ENCODE data around the gene AVPR2.

The AVPR2 gene

DNA sequence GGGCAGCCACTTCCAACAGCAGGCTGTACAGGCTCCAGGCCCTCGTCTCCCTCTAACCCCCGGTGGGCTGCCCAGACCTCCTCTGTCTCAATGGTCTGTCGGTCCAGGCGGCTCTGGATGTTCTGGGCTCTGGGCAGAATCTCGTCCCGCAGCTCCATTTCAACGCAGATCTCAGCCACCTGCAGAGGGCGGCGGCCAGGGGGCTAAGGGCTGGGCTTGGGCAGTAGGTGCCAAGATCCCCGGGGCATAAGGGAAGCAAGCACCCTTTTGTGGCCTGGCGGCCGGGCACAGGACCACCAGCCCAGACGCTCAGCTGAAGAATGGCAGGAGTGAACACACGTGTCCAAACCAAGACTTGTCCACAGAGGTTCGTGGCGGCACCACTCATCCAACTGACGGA, 9.2 kb downstream of the AVPR2 start:
- DNase-seq (ENCODE audit: low read depth): no peak

DNA sequence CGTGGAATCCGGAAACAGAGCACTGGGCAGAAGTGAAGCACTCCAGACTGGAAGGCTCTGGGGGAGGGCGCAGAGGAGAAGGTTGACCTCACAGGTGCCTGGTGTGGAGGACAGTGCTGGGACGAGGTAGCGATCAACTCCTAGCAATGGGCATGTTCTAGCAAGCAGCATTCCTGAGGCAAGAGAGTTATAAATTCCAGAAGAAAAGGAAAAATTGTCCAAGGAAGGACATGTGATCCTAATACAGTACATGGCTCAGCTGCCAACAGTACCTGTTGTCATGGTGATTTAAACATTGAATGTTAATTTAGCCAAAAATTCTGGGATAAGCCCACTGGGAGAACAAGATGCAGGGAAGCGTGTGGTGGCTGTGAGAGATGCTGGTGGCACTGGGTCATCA, 13.4 kb downstream of the AVPR2 start:
- no peak for DNase-seq (ENCODE audit: low read depth)

DNA sequence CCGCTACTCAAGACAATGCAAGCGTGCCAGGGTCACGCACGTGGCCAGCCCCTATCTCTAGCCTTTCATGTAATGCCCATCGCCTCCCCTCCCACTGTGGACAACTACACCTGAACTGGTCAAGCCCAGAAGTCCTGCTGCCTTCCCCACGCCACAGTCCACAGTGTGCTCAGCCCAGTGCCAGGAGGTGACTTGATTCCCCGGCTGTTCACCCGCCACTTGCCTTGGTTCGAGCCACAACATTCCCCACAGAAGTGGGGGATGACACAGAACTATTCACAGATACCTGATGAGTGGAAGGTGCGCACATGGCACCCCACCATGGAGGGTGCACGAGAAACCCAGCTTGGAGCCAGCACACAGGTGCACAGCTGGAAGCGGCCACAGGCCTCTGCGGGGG, 14.8 kb downstream of the AVPR2 start:
- no peak for DNase-seq (ENCODE audit: low read depth)

DNA sequence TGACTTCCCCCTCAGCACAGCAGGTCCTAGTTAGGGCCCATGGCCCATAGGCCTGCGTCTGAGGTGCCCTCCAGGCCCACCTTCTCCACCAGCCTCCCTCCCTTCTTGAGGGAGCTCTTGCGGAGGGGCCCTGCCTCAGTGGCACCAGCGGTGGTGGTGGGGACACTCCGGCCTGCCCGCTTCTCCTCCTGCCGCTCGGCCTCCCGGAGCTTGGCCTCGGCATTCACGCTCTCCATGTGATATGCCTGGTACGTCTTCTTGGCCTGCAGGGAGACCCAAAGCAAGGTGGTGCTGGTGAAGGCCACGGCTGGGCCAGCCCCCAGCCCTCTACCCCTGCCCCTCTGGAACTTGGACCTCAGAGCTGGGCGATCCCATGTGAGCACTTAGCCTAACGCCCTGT, 16.1 kb downstream of the AVPR2 start:
- no peak for DNase-seq (ENCODE audit: low read depth)

DNA sequence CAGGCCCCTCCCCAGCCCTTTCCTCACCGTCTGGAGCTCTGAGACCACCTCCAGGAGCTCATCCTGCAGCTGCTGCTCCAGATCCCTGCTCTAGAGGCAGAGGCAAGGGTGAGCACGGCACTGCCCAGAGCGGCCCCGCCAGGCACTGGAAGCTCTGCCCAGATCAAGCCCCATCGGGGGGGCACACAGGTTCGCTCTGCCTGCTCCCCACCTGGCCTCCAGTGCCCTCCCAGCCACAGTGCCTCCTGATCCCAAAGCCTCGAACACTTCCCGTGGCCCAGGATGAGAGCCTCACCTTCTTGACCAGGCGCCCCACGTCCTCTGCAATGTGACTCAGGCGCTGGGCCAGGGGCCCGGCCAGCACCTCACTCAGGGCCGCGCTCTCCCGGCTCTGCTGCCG, 16.6 kb downstream of the AVPR2 start:
- DNase-seq (ENCODE audit: low read depth): no peak

DNA sequence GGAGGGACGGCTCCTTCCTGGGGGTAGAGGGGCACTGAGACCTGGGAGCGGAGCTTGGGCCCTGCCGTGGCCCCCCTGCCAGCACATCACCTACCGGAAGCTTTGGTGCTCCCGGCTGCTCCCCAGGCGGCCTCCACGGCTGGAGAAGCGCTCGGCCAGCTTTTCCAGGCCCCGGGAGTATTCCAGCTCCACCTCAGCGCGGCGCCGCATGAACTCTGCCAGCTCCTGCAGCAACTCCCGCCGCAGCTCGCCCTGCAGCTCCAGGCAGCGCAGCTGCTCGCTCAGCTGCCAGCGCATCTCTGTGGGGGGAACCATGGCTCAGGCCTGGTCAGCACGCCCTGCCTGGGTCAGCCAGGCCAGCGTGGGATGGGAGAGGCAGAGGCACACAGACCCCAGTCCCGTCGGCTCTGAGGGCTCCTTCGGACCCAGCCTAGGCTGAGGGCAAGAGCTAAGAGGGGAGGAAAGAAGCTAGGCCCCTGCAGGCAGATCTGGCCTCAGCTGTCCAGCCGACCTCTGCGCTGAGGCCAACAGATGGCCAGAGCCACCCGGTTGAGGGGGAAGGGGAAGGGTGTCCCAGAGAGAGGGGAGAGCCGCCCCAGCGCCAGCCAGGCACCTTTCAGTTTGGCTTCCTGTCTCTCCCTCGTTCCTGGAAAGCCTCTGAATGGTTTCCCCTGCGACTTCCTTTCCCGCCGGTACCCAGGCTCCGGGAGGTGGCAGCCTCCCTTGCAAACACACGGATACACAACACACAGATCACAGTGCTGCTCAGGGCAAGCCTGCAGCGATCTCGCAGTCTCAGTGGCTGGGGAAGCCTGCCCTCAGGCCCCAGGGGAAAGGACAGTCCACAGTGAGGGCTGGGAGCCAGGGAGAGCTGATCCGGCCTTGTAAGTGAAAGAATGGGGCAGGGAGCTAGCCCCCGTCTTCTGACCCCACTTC, 17.3 kb downstream of the AVPR2 start:
- DNase-seq (ENCODE audit: low read depth): no peak

DNA sequence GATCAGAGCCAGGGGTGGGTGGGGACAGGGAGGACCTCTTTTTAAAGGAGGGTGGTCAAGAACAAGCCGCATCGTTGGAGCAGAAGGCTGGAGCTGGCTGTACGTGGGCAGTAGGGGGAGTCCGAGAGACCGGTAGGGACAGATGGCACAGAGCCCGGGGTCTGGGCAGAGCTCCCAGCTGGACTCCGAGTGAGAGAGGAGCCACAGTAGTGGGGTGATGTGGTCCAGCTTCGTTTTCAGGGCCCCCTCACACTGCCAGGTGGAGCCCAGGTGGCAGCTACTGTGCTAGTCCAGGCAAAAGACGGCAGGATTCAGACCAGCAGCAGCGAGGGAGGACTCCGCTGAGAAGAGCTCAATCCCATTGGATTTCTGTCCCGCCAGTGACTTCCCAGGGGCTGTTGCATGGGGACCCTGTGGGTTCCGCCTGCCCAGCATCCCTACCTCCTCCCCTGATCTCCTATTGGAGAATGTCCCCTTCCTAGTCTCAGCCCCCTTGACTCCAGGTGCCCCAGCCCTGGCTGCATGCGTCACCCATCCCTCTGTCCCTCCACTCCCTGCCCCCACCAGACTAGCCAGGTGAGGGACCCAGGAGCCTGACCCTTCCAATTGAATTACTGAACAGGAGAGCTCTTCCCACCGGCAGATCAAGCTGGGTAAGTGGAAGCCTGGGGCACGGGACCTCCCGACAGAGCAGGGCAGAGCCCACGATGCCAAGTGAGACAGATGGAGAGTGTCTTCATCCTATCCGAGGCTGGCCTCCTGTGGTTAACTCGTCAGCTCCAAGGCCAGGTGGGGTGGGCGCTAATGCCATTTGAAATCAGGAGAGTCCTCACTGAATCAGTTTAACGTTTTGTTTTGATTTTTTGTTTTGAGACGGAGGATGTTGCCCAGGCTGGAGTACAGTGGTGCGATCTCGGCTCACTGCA, 18.7 kb downstream of the AVPR2 start:
- peak; percentile 35 for DNase-seq (ENCODE audit: low read depth)

DNA sequence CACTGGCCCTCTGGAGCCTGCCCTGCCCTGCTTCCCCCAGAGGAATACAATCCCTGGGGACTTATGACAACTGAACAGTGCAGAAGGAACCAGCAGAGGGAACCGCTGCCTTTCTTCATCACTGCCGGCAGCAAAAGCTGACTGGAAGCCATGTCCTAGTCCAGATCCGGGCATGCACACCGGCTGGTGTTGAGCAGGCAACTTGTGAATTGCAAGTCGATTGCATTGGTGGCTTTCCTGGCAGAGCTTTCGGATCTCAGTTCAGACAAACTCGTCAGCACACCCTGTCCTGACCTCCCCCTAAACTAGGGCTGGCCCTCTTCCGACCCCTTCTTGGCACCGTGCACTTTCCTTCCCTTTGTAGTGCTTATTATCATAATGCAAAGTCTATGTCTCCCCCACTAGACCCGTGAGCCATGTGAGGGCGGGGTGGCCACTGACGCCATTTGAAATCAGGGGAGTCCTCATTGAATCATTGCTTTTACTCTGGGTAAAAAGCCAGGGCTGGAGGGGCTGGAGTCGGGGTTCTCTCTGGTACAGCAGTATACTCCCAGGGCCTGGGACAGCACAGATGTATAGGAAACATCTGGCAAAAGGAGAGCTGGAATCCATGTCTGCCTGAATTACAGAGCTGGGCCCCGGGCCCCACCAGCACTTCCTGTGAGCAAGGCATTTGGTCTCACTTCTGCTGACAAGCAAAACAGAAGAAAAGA, 19.8 kb downstream of the AVPR2 start:
- DNase-seq (ENCODE audit: low read depth): peak; percentile 19

DNA sequence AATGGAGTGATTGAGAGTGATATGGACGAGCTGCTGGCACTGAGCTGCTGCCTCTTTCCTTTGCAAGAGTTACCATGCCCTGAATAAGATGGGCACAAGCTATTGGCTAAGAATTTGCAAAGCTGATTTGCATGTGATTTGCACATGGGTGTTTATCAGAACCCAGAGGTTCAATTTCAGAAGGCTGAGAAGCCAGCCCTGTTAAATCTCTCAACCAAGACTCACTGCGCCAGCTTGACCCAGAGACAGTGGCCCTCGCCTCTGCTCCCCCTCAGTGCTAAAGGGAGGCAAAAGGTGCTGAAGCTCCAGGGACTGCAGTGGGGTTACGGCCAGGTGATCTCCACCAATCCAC, 20.9 kb downstream of the AVPR2 start:
- DNase-seq (ENCODE audit: low read depth): no peak

DNA sequence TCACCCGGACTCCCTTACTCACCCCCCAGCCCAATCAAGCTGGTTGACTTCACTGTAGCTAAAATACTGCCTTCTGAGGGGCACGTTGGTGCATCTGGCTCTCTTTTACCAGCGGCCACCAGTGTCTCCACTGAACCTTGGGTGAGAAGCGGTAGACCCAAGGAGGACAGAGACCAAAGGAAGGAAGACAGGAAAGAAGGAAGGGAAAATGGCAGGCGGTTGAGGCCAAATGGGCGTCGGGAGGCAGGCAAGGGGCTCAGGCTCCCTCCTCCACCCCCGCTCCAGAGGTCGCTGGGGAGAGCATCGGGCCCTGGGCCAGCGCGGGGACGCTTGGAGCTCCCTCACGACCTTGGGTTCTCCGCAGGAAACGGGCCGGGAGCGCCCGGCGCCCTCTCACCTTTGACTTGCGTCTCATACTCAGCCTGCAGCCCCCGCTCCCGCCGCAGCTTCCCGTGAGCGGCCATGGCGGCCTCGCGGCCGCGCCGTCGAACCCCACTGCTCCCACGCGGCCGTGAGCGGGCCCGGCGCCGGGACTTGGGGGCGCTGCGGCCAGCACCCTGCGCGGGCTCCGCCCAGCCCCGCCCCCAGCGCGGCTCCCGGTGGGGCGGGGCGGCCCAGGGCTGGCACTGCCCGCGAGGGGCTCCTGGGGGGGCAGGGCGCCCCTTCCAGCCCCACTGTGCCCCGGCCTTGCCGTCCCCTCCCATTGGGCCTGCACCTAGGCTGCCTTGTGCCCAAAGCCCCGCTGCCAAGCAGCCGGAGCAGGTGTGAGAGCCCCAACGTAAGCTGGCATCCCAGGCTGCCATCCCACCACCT, 21.5 kb downstream of the AVPR2 start, which contains the start of gene ARHGAP4:
Gene ARHGAP4 (minus strand): TSS at position 526 of the 813 bp plus-strand sequence. CDS start 62 bp downstream, at position 464.
- no peak for DNase-seq (ENCODE audit: low read depth)

DNA sequence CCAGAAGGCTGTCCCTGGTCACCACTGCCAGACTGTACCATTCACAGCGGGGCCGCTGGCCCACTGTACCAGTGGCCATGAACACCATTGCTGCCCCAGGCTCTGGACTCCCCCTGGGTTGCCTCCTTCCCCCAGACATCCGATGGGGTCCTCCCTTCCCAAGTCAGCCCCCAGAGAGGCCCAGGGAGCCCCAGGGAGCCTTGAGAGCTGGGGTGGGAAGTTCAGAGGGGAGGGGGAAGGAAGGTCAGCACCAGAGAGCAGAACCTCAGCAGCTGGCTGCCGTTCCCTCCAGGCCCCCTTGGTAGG, 22.0 kb downstream of the AVPR2 start:
- DNase-seq (ENCODE audit: low read depth): no peak

DNA sequence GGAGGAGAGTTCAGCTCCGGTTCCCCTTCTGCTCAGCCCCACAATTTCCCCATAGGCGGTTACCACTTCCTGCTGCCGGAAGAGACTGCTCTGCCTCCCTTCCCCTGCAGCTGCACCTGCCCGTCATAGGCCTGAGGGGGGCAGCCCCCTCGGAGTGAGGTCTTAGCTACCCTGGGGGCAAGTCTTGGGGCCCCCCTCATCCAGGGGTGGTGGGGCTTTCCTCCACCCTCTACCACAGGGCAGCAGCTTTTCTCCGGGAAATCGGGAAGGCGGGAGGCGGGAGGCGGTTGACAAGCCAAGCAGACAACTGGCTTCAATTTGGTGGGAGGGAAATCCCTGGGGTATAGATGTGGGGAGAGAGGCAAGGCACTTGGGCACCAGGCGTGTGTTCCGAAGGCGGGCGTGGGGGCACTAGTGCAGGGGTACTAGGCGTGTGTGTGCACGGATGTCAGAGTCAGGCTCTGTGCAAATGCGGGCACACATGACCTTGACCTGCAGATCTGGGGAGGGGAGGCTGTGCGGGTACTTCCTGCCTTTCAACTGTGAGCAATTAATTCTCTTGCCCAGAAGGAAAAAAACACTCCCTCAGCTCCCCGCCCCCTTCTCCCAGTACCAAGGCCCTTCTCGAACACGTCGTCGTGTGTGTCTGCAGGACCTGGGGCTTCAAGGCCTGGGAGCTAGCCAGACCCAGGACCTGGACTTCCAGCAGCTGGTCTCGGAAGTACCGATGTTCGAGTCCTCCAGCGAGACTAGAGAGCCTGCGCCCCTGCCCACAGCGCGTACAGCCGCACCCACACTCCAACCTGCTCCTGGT, 22.6 kb downstream of the AVPR2 start:
- DNase-seq (ENCODE audit: low read depth): no peak

DNA sequence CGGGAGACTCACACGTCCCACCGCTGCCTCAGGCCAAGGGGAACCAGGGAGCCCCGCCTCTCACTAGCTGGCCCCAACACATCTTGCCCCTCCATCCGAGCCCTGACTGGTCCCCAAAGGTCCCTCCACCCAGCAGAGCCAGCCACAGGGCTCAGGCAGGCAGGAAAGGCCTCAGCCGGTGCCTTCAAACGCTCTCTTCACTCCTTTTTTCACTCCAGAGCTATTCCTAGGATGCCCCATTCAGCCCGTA, 23.1 kb downstream of the AVPR2 start:
- DNase-seq (ENCODE audit: low read depth): no peak

DNA sequence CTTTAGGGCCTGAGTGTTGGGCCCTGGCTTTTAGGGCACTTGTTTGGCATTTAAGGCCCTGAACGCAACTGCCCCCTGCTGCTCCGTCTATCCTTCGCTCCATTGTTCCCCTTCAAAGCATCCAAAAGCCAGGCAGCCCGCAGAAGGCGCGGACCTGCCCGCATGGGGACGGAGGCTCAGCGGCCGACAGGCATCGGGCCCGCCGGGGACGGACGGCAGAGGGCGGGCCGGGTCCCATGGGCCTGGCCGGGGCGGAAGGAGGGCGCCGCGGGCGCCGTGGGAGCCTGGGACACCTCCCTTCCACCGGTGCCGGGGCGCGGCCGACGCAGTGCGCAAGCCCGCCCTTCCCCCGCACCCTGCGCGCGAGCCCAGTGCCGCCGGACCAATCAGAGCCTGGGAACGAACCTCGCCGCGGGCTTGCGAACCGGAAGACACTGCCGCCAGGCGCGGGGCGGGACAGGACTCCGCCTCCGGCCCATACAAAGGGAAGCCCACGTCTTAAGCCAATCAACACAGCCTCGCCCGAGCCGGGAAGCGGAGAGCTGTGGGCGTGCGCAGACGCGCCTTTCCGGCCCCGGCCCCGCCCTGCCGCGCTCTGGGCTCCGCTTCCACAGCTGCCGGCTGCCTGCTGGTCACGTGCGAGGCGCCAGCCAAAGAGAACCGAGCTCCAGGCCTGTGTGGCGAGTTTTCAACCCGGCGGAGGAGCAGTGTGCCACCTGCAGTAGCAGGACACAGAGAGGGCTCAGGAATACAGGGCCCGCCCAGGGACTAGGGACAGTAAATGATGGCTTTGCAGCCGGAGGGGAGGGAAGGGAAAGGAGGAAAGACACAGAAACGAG, 23.7 kb downstream of the AVPR2 start:
- peak; percentile 99 for DNase-seq (ENCODE audit: low read depth)

DNA sequence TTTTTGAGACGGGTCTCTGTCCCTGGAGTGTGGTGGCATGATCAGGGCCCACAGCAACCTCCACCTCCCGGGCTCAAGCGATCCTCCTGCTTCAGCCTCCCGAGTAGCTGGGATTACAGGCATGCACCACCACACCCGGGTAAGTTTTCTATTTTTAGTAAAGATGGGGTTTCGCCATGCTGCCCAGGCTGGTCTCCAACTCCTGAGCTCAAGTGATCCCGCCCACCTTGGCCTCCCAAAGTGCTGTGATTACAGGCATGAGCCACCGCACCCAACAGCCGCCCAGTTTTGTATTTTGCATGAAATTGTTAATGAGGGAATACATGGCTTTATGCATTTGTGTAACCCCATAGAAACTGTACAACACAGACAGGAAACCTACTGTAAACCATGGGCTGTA, 24.4 kb downstream of the AVPR2 start:
- DNase-seq (ENCODE audit: low read depth): no peak

DNA sequence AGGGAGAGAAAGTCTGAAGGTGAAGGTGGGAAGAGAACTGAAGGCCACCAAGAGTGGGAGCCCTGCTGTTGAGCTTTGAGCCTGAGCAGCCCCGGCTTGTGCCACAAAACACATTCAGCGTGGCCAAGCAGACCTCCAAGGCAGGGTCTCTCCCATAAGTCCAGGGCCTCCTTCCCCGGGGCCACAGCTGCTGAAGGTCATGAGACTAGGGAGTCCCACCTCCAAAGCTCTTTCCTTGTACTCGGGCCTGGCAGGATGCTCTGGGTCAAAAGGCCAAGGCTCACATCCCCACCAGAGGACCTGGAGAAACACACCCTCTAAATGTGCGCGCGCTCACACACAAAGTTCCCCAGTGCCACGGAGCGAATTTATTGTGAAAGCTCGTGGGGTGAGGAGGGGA, 25.1 kb downstream of the AVPR2 start:
- no peak for DNase-seq (ENCODE audit: low read depth)

DNA sequence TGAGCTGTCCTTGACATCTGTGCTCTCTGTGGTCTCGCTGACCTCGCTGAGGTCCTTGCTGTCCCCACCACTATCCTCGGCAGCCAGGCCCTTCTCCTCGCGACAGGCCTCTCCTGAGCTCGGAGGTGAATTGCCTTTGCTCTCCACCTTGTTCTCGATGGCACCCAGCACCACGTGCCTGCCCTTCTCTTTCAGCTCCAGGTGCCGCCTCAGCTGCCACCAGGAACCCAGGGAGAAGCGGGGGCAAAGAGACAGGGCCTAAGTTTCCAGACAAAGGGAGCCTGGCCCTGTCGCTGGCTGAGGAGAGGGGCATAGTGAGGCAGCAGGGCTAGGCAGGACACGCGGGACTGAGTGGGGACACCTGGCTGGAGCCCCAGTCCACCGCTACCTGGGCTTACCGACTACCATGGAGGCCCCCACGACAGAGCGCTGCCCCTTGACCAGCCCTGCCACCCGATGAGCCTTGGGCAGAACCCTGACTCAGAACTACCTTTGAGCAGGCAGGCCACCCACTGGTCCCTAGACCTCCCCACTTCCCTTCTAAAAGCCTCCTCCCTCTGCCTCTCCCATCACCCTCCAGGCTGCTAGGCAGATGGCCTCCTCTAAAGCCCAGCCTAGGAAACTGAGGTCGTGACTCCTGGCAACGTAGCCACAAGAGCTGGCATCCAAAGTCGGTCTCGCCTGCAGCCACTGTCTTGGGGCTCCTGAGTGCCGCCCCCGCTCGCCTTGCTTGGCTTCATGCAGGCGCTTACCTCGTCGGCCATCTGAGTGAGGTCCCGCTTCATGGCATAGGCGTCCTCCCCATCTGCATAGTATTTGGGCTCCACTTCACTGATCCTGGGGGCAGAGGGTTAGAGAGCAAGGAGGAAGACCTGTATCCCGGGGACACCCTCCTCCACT, 25.8 kb downstream of the AVPR2 start:
- DNase-seq (ENCODE audit: low read depth): no peak

DNA sequence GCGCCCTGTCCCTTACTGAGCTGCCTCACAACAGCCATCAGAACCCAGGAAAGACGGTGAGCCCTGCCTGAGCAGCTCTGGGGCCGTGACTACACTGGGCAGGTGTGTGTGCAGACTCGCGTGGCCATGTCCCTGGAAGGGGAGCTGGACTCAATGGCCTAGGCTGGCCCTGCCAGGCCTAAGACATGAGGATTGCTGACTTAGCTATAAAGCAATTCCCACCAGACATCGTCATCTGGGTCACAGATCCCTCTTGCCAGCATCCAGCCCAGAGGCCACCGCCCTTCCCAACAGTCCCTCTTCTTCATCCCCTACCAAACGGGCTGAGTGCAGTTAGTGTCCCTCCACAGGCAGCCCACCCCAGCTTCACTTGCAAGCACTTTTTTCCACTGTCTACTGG, 26.7 kb downstream of the AVPR2 start:
- no peak for DNase-seq (ENCODE audit: low read depth)

DNA sequence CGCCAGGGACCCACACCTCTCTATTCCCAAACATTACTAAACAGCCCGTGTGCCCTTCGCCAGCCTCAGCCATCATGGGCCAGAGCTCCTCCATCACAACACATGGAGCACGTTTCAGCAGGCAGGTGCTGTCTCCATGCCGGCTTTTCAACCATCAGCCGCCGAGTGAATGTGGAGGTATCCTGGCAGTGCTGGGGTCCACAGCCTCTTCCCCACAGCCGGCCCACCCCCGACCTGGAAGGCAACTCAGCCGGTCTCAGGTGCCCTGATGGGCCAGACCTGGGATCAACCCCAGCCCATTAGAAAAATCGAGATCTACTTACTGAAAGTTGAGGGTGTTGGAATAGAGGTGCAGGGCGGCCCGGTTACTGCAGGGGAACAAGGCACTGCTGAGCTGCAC, 27.3 kb downstream of the AVPR2 start:
- no peak for DNase-seq (ENCODE audit: low read depth)
